ENCODE measurements around the gene NUBPL.
"Not testable (repeated sequence)": the region's sequence is repeated elsewhere in the genome, so short reads cannot be mapped to it uniquely, and the experiment has no call there.

The NUBPL gene

GRCh38 chr14:31854508-31855075 lies 293.4 kb downstream of the NUBPL start:
- no peak overlapping the region for H3K4me3 ChIP-seq (ENCODE audit: low read depth, low read length)
- no peak for DNase-seq (ENCODE audit: low read depth, low spot score)
- TF ChIP-seq CTCF (IDR thresholded peaks at IDR 0.05; ENCODE audit: insufficient read depth, low read length, missing control alignments) = no peak
- ChIA-PET POLR2A (no interaction called here), CTCF (no interaction called here)

GRCh38 chr14:31855262-31855661 lies 294.1 kb downstream of the NUBPL start:
- no peak overlapping the region for H3K4me3 ChIP-seq (ENCODE audit: low read depth, low read length)
- no peak for DNase-seq (ENCODE audit: low read depth, low spot score)
- POLR2A ChIA-PET = no interaction called here
- CTCF ChIA-PET = no interaction called here
- TF ChIP-seq CTCF (IDR thresholded peaks at IDR 0.05; ENCODE audit: insufficient read depth, low read length, missing control alignments) = no peak

GRCh38 chr14:31856003-31856402 lies 294.8 kb downstream of the NUBPL start:
- CTCF ChIA-PET; DNase-seq (ENCODE audit: low read depth, low spot score); H3K4me3 ChIP-seq (ENCODE audit: low read depth, low read length); POLR2A ChIA-PET: not testable (repeated sequence)

- no peak for TF ChIP-seq CTCF (IDR thresholded peaks at IDR 0.05; ENCODE audit: insufficient read depth, low read length, missing control alignments)
- no peak overlapping the region for H3K4me3 ChIP-seq (ENCODE audit: low read depth, low read length)
- CTCF ChIA-PET = no interaction called here
- no peak for DNase-seq (ENCODE audit: low read depth, low spot score)
- POLR2A ChIA-PET = no interaction called here
Observed at GRCh38 chr14:31858868-31859267, 297.7 kb downstream of the NUBPL start.

GRCh38 chr14:31864937-31865855 lies 304.0 kb downstream of the NUBPL start:
- no peak overlapping the region for H3K4me3 ChIP-seq (ENCODE audit: low read depth, low read length)
- no peak for DNase-seq (ENCODE audit: low read depth, low spot score)
- CTCF ChIA-PET = no interaction called here
- POLR2A ChIA-PET = no interaction called here
- no peak for TF ChIP-seq CTCF (IDR thresholded peaks at IDR 0.05; ENCODE audit: insufficient read depth, low read length, missing control alignments)

- TF ChIP-seq CTCF (IDR thresholded peaks at IDR 0.05; ENCODE audit: insufficient read depth, low read length, missing control alignments) = no peak
- ChIA-PET POLR2A (no interaction called here), CTCF (no interaction called here)
- no peak for DNase-seq (ENCODE audit: low read depth, low spot score)
- no peak overlapping the region for H3K4me3 ChIP-seq (ENCODE audit: low read depth, low read length)
Observed at GRCh38 chr14:31867570-31867969, 306.4 kb downstream of the NUBPL start.

- H3K4me3 ChIP-seq (ENCODE audit: low read depth, low read length); CTCF ChIA-PET; DNase-seq (ENCODE audit: low read depth, low spot score); POLR2A ChIA-PET: not testable (repeated sequence)
Observed at GRCh38 chr14:31868096-31868495, 306.9 kb downstream of the NUBPL start.

Measured in AG04449 (cell line).